GM04503 (cell line): ENCODE results near the gene KCNMA1.

Experiments used
- DNase-seq: peaks from one replicate; pipeline ENCODE4 v3.0.0-alpha.2; 2012; ENCODE audit warnings: low read depth

The KCNMA1 gene

GRCh38 chr10:77241350-77241725, 396.3 kb downstream of the KCNMA1 start:
- no peak for DNase-seq

- DNase-seq, result no peak
Observed at GRCh38 chr10:77240706-77241349, 396.8 kb downstream of the KCNMA1 start.

GRCh38 chr10:77240041-77240652, 397.5 kb downstream of the KCNMA1 start:
- no peak for DNase-seq

GRCh38 chr10:77237120-77237519, 400.5 kb downstream of the KCNMA1 start:
- DNase-seq, result no peak

- no peak for DNase-seq
Observed at GRCh38 chr10:77236700-77237099, 400.9 kb downstream of the KCNMA1 start.

GRCh38 chr10:77236029-77236428, 401.6 kb downstream of the KCNMA1 start:
- DNase-seq, result no peak

GRCh38 chr10:77234599-77234998, 403.0 kb downstream of the KCNMA1 start:
- no peak for DNase-seq

- DNase-seq, result no peak
Observed at GRCh38 chr10:77233466-77233865, 404.1 kb downstream of the KCNMA1 start.

GRCh38 chr10:77231884-77232610, 405.6 kb downstream of the KCNMA1 start:
- DNase-seq, result no peak

GRCh38 chr10:77231375-77231774, 406.2 kb downstream of the KCNMA1 start:
- no peak for DNase-seq

- DNase-seq, result peak; percentile 54
Observed at GRCh38 chr10:77230194-77230593, 407.4 kb downstream of the KCNMA1 start.

- DNase-seq, result no peak
Observed at GRCh38 chr10:77229704-77230103, 407.9 kb downstream of the KCNMA1 start.

GRCh38 chr10:77228559-77228958, 409.0 kb downstream of the KCNMA1 start:
- DNase-seq, result no peak

GRCh38 chr10:77226853-77227565, 410.6 kb downstream of the KCNMA1 start:
- no peak for DNase-seq

- no peak for DNase-seq
Observed at GRCh38 chr10:77226452-77226851, 411.2 kb downstream of the KCNMA1 start.

GRCh38 chr10:77226020-77226419, 411.6 kb downstream of the KCNMA1 start:
- DNase-seq, result no peak

- DNase-seq, result no peak
Observed at GRCh38 chr10:77223526-77224460, 413.8 kb downstream of the KCNMA1 start.

GRCh38 chr10:77220150-77220549, 417.5 kb downstream of the KCNMA1 start:
- no peak for DNase-seq

GRCh38 chr10:77219046-77219445, 418.6 kb downstream of the KCNMA1 start:
- no peak for DNase-seq

GRCh38 chr10:77214799-77215198, 422.8 kb downstream of the KCNMA1 start:
- no peak for DNase-seq

- DNase-seq, result no peak
Observed at GRCh38 chr10:77212632-77213031, 425.0 kb downstream of the KCNMA1 start.

- DNase-seq, result no peak
Observed at GRCh38 chr10:77210645-77211044, 427.0 kb downstream of the KCNMA1 start.
